Aorta (tissue), 5 donors: ENCODE measurements around the gene XPNPEP3. TPM values are rescaled to one million over a fixed set of nuclear protein-coding genes. Genes with fewer than 3 reads are reported as not detected.
A peak's percentile ranks its signal among the peaks of the same experiment; 100 is the strongest.

Source experiments
- ATAC-seq: fragments of 200-7000 bp; cut with Tn5 transposase; one replicate; pipeline ENCODE4 v1.9.1; 2022; ENCODE audit warnings: moderate library complexity; ENCODE audit not compliant: low FRiP score
- DNase-seq, 2 donors: peaks; one replicate each; pipeline ENCODE4 v3.0.0-alpha.2; 2020
- H3K27ac ChIP-seq, 2 donors: one replicate each; pipeline ENCODE4 v1.5.1; 2013; ENCODE audit warnings: low read length in 2 of 2, mild to moderate bottlenecking in 2 of 2, moderate library complexity in 2 of 2, control low read depth in 1 of 2, inconsistent platforms in 1 of 2, low read depth in 1 of 2
- H3K27me3 ChIP-seq, 2 donors: one replicate each; pipeline ENCODE4 v1.6.1; 2013; ENCODE audit warnings: control low read depth in 1 of 2, low read length in 1 of 2, mild to moderate bottlenecking in 1 of 2, moderate library complexity in 1 of 2; ENCODE audit not compliant: insufficient read depth in 2 of 2, control insufficient read depth in 1 of 2
- H3K36me3 ChIP-seq, 2 donors: one replicate each; pipeline ENCODE4 v1.6.1; 2013; ENCODE audit warnings: control low read depth in 1 of 2, low read length in 1 of 2, mild to moderate bottlenecking in 1 of 2; ENCODE audit not compliant: insufficient read depth in 2 of 2, control insufficient read depth in 1 of 2
- H3K4me1 ChIP-seq, 2 donors: one replicate each; pipeline ENCODE4 v1.6.1; 2013; ENCODE audit warnings: low read length in 2 of 2, control low read depth in 1 of 2, mild to moderate bottlenecking in 1 of 2, moderate library complexity in 1 of 2; ENCODE audit not compliant: insufficient read depth in 2 of 2, control insufficient read depth in 1 of 2
- H3K4me3 ChIP-seq, 2 donors: one replicate each; pipeline ENCODE4 v1.5.1; 2013; ENCODE audit warnings: low read length in 2 of 2, control low read depth in 1 of 2, mild to moderate bottlenecking in 1 of 2
- H3K9me3 ChIP-seq: one replicate; pipeline ENCODE4 v1.6.1; 2013; ENCODE audit warnings: mild to moderate bottlenecking, low read length; ENCODE audit not compliant: control insufficient read depth
- WGBS, 2 donors: extraction: QIAGEN DNeasy Blood & Tissue Kit; methylation state at CpG; one replicate each; pipeline ENCODE4 v1.1.7; 2013; 5-methylcytosine and 5-hydroxymethylcytosine counted together
- intact Hi-C, 2 donors: fragments of 100-400 bp; cut with DNase I; formaldehyde crosslinking; loops; one replicate each; pipeline versions ENCODE4 v1.14.2 to v1.15.0; 2022
- polyA plus RNA-seq, 2 donors: library from polyadenylated mRNA; stranded (reverse); fragments of 200-250 nt; gene quantifications; one replicate each; pipeline ENCODE4 v1.2.3, GENCODE V29; 2013
- total RNA-seq, 2 donors: library from RNA; stranded (reverse); fragmentation: NEBNext Ultra II Directional; extraction: Animal tissue kit (Norgen Biotek cat#: 25700); gene quantifications; one replicate each; pipeline ENCODE4 v1.2.1, GENCODE V29; 2021
- donor health status: healthy with polysubstance abuse.
- donor health status: Bipolar disorder and iron deficiency.
- donor health status: DM: no; HTN: no; CAD: no.
- donor health status: DM: no; HTN: no; CAD: no.
- donor health status: DM: yes; HTN: yes; CAD: no.

The XPNPEP3 gene
- total and polyA plus RNA-seq, 4 donors = 0.38 to 14.9 (median 7.1) TPM

- DNase-seq = no peak
- Histone ChIP-seq H3K27ac (no peak overlapping the region), H3K9me3 (no peaks in the 10 kb centered on the region), H3K27me3 (no peaks in the 10 kb centered on the region), H3K4me3 (no peak overlapping the region), H3K4me1 (no peaks in the 10 kb centered on the region), H3K36me3 (peaks cover 0 to 5% of the 10 kb centered on the region in 2 donors)
- WGBS, 2 donors = 62 to 64% methylated on average over 2 of the region's 2 CpGs
- intact Hi-C loops = no loop called here
- no peak for ATAC-seq
Measured at GRCh38 chr22:40960145-40960544, 103.2 kb downstream of the XPNPEP3 start.

DNA sequence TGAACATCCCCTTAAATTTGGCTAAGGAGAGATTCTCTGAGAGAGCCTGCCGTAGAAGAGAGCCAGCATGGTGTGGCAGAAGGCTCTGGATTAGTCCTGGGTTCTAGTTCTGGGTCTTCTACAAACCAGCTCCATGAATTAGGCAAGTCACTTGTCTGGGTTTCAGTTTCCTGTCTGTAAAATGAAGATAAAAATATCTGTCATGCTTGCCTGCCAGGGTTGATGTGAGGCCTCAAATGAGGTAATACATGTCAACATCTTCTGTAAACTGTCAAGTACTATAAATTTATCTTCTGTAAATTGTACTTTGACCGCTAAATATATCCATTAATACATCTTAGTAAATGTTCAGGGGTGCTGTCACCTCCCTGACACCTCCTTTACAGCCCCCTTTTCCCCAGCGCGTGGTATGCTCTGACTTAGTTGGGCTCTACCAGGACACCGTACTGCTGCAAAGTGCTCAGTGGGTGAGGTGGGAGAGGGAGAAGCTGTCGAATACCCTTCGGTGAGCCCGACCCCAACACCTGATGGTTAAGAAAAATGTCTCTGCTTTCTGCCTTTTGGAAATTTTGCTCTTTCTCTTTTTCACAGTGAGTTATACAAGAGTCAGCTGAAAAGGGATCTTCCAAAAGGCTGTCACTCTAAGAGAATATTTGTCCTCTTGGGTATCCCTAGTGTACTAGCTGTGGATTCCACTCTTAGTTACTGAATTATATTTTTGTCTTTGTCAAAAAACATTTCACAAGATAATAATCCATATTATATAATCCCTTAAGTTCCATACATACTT lies 109.2 kb downstream of the XPNPEP3 start:
- DNase-seq (no peak), ATAC-seq (no peak)
- intact Hi-C loops = no loop called here
- Histone ChIP-seq H3K36me3 (peaks cover 3 to 6% of the 10 kb centered on the region in 2 donors), H3K9me3 (no peaks in the 10 kb centered on the region), H3K4me1 (no peaks in the 10 kb centered on the region), H3K27me3 (no peaks in the 10 kb centered on the region), H3K4me3 (no peak overlapping the region), H3K27ac (no peak overlapping the region)
- 79 to 86% methylated on average over 8 of the region's 8 CpGs for WGBS, 2 donors

DNA sequence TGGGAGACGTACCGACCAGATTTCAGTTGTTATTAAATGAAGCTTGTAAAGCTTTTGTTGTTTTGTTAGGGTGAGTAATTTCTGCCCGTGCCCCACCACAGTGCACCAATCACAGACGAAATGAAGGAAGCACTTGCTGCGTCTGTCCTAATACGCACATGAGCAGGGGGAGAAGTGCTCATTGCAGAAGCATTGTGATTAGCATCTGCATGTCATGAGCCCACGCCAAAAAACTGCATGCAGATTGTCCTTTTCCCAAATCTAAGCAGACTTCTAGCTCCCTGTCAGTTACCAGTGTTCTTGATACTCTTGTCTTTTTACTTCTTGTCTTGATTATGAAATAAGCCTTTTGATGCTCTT lies 109.8 kb downstream of the XPNPEP3 start:
- H3K4me3 ChIP-seq = no peak overlapping the region
- DNase-seq (no peak), ATAC-seq (no peak)
- intact Hi-C loops = no loop called here
- H3K4me1 ChIP-seq = no peaks in the 10 kb centered on the region
- 77 to 79% methylated on average over 7 of the region's 7 CpGs for WGBS, 2 donors
- H3K27me3 ChIP-seq = no peaks in the 10 kb centered on the region
- H3K9me3 ChIP-seq = no peaks in the 10 kb centered on the region
- no peak overlapping the region for H3K27ac ChIP-seq
- peaks cover 3 to 6% of the 10 kb centered on the region in 2 donors for H3K36me3 ChIP-seq

GRCh38 chr22:40967111-40967760 lies 110.3 kb downstream of the XPNPEP3 start:
- peaks cover 3 to 6% of the 10 kb centered on the region in 2 donors for H3K36me3 ChIP-seq
- 89% methylated on average over 8 of the region's 8 CpGs for WGBS, 2 donors

DNA sequence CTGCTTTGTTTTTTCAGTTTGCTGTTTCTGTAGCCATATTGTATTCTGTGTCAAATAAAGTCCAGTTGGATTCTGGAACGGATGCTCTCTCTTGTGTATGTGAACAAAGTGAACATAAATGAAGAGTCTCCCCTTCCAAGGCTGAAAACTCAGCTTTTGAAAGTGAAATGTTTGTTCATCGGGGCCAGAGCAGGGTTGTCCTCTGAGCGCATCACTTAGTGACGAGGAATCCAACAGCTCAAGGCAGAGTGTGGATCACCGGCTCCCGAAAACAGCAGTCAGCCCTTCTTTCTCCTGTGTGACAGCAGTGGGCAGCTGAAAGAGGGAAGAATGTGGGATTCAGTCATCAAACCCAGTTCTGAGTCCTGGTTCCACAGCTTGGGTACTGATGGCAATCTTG lies 115.6 kb downstream of the XPNPEP3 start:
- Histone ChIP-seq H3K4me1 (no peaks in the 10 kb centered on the region), H3K4me3 (no peak overlapping the region), H3K27ac (no peak overlapping the region), H3K9me3 (no peaks in the 10 kb centered on the region), H3K27me3 (no peaks in the 10 kb centered on the region), H3K36me3 (peaks cover 3 to 5% of the 10 kb centered on the region in 2 donors)
- no peak for DNase-seq
- WGBS, 2 donors = 94 to 95% methylated on average over 6 of the region's 6 CpGs
- intact Hi-C loops = no loop called here
- no peak for ATAC-seq

More at GRCh38 chr22:40967111-40967760, 110.3 kb downstream of the XPNPEP3 start:
- no peak for DNase-seq
- Histone ChIP-seq H3K27ac (no peak overlapping the region), H3K27me3 (no peaks in the 10 kb centered on the region), H3K9me3 (no peaks in the 10 kb centered on the region), H3K4me1 (no peaks in the 10 kb centered on the region), H3K4me3 (no peak overlapping the region)
- no peak for ATAC-seq
- intact Hi-C loops = no loop called here

DNA sequence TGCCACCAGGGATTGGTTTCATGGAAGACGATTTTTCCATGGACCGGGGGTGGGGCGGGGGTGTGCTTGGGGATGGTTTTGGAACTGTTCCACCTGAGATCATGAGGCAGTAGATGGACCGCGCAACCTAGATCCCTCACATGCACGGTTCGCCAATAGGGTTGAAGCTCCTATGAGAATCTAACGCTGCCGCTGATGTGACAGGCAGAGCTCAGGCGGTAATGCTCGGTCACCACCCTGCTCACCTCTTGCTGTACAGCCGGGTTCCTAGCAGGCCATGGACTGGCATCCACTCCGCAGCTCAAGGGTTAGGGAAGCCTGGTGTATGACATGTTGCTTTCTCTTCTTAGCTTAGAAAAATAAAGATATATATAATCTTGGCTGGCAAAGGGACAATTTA lies 116.2 kb downstream of the XPNPEP3 start:
- Histone ChIP-seq H3K27ac (no peak overlapping the region), H3K9me3 (no peaks in the 10 kb centered on the region), H3K36me3 (peaks cover 3 to 5% of the 10 kb centered on the region in 2 donors), H3K27me3 (no peaks in the 10 kb centered on the region), H3K4me1 (no peaks in the 10 kb centered on the region), H3K4me3 (no peak overlapping the region)
- ATAC-seq = no peak
- WGBS, 2 donors = 95% methylated on average over 13 of the region's 13 CpGs
- intact Hi-C loops = no loop called here
- DNase-seq = peak in 1 of 2 donors; percentile 52

DNA sequence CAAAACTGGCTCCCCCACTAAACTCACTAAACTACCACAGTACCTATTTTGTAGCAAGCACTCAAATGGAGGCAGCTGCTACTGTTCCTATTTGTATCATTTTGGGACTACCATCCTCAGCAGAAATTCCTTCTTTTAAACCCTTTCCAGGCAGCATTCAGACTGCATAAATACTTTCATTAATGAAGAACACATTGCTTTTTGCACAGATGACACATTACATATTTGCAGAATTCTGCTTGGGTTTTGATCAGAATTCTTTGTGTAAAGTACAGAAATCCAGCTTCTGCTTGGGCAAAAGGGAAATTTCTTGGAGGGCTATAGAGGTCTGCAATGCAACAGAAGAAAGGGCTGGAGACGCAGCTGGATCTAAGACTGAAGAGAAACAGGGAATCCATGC lies 118.4 kb downstream of the XPNPEP3 start:
- H3K4me3 ChIP-seq = no peak overlapping the region
- H3K9me3 ChIP-seq = no peaks in the 10 kb centered on the region
- peaks cover 3 to 4% of the 10 kb centered on the region in 2 donors for H3K36me3 ChIP-seq
- no peak for ATAC-seq
- DNase-seq = no peak
- intact Hi-C loops = no loop called here
- no peaks in the 10 kb centered on the region for H3K27me3 ChIP-seq
- 44 to 49% methylated on average over 1 of the region's 1 CpG for WGBS, 2 donors
- no peak overlapping the region for H3K27ac ChIP-seq
- H3K4me1 ChIP-seq = no peaks in the 10 kb centered on the region

DNA sequence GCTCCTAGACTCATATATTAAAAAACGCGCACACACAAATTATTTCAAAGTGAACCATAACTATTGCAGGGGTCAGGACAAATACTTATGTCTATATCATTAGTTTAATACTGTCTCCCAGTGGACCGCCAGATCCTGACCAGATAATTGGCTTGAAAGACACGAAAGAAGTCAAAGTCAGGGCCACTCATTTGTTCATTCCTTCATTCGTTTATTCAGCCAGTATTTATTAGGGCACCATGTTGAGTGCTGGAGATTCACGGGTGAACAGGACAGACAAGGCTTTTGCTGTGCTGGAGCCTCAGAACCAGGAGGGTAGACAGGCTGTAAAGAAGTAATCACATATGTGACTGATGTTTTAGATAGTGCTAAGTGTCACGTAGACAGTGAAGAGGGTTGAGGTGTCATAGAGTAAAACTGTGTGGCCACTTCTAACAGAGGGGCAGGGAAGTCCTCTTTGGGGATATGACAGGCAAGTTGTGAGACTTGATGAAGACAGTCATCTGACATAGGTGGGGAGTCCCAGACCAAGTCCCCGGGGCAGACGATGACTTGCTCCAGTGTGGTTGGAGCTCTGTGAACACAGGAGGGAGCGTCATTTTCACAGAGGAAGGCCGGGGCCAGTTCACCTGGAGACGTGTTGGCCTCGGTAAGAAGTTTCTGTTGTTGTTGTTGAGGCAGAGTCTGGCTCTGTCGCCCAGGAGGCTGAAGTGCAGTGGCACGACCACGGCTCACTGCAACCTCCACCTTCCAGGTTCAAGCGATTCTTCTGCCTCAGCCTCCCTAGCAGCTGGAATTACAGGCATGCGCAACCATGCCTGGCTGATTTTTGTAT lies 120.1 kb downstream of the XPNPEP3 start:
- Histone ChIP-seq H3K9me3 (no peaks in the 10 kb centered on the region), H3K36me3 (peaks cover 3 to 4% of the 10 kb centered on the region in 2 donors), H3K4me3 (no peak overlapping the region), H3K4me1 (no peaks in the 10 kb centered on the region), H3K27me3 (no peaks in the 10 kb centered on the region), H3K27ac (no peak overlapping the region)
- 86 to 88% methylated on average over 18 of the region's 18 CpGs for WGBS, 2 donors
- no peak for ATAC-seq
- DNase-seq = peak in 1 of 2 donors; percentile 67
- intact Hi-C loops = no loop called here
